ENCODE results near the gene DEFB129. TPM values are rescaled to one million over a fixed set of nuclear protein-coding genes. Genes with fewer than 3 reads are reported as not detected.
A peak's percentile ranks its signal among the peaks of the same experiment; 100 is the strongest.

Gene DEFB129
- total and polyA plus RNA-seq, 3 donors from 2014 or later = not detected

DNA sequence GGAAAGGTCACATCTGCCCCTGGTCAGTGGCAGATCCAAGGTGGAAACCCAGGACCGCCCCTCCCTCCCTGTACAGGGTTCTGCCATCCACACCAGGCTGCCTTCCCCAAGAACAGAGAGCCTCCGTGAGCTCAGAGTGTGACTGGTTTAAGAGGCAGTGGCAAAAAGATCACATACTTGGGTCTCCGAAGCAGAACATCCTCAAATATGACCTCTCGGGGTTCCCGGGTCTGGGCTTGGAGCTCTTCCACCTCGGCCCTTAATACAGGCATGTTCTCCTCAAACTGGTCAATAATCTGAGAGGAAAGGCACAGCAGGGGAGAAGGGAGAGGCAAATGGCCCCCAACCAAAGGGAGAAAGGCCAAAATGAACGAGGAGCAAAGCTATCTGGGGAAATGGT, 48.7 kb downstream of the DEFB129 start:
- DNase-seq = no peak
- Histone ChIP-seq H3K9me3 (no peaks in the 10 kb centered on the region), H3K4me3 (no peak overlapping the region), H3K36me3 (ENCODE audit: low read depth, missing control alignments) (no peaks in the 10 kb centered on the region), H3K27me3 (no peaks in the 10 kb centered on the region), H3K27ac (no peak overlapping the region), H3K4me1 (no peaks in the 10 kb centered on the region)
- TF ChIP-seq, protein P1, sequence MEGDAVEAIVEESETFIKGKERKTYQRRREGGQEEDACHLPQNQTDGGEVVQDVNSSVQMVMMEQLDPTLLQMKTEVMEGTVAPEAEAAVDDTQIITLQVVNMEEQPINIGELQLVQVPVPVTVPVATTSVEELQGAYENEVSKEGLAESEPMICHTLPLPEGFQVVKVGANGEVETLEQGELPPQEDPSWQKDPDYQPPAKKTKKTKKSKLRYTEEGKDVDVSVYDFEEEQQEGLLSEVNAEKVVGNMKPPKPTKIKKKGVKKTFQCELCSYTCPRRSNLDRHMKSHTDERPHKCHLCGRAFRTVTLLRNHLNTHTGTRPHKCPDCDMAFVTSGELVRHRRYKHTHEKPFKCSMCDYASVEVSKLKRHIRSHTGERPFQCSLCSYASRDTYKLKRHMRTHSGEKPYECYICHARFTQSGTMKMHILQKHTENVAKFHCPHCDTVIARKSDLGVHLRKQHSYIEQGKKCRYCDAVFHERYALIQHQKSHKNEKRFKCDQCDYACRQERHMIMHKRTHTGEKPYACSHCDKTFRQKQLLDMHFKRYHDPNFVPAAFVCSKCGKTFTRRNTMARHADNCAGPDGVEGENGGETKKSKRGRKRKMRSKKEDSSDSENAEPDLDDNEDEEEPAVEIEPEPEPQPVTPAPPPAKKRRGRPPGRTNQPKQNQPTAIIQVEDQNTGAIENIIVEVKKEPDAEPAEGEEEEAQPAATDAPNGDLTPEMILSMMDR (IDR thresholded peaks at IDR 0.05) = no peak
- no peak for TF ChIP-seq POLR2A (IDR thresholded peaks at IDR 0.05)
- intact Hi-C loops (cut with DNase I; ENCODE audit: low total_unique reads) = loop anchor here (10.0 kb wide), 1 partner anchor 49 kb away; the partner anchor contains the start of gene SOX12
- WGBS, 2 donors = 91 to 92% methylated on average over 7 of the region's 7 CpGs

DNA sequence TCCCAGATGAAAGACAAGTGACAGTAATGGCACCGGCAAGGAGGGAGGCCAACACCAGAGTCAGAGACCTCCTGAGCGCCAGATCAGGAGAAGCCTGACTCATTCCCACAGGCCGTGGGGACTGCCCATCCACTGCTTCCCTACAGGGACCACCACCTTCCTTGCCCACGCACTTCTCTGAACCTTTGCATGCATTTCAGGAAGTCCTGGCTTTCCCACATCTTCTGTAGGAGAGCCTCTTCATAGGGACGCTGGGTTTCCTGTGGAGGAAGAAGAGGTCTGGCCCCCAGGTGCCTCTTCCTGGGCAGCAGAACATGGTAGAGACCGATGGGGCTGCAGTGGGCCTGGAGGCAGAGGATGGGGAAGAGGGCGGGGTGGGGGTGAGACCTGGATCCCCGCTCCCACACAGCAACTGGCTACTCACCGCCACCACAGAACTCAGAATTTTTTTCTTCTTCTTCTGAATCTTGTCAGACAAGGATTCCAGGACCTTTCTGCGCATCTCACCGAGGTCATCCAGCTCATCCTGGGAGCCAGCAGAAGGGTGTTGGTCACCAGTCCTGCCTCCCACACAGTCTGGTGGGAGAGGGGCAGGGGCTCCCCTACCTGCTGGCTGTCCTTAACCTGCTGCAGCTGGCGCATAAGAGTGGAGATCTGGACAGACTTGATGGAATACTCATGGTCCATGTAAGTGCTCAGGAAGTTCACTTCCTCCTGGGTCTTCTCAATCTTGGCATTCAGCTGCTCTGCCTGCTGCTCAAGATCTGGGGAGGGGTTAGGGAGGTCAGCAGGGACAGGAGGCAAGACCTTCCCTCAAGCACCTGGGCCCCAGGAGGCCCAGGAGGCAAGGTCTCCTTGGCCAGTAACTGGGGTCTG, 49.8 kb downstream of the DEFB129 start:
- Histone ChIP-seq H3K4me3 (no peak overlapping the region), H3K9me3 (no peaks in the 10 kb centered on the region), H3K36me3 (ENCODE audit: low read depth, missing control alignments) (no peaks in the 10 kb centered on the region), H3K4me1 (no peaks in the 10 kb centered on the region), H3K27me3 (no peaks in the 10 kb centered on the region), H3K27ac (no peak overlapping the region)
- peak; percentile 11 for DNase-seq
- no peak for TF ChIP-seq POLR2A (IDR thresholded peaks at IDR 0.05)
- TF ChIP-seq, protein P1 (IDR thresholded peaks at IDR 0.05) = no peak
- intact Hi-C loops (cut with DNase I; ENCODE audit: low total_unique reads) = loop anchor here (10.0 kb wide), 1 partner anchor 48 kb away; the partner anchor contains the start of gene SOX12
- WGBS, 2 donors = 94 to 96% methylated on average over 11 to 12 of the region's 12 CpGs

DNA sequence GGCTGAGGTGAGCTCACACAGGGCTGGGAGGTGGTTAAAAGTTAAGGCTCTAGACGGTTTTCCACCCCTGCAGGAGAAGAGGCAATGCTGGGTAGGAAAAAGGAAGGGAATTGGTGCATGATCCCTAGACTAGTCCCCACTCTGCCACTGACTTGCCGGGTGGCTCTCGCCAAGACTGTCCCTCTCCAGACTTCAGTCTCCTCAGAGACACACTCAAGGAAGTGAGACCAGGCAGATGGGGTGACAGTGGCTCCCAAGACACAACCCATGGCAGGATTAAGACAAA, 50.4 kb downstream of the DEFB129 start:
- intact Hi-C loops (cut with DNase I; ENCODE audit: low total_unique reads) = loop anchor here (10.0 kb wide), 1 partner anchor 47 kb away; the partner anchor contains the start of gene SOX12

DNA sequence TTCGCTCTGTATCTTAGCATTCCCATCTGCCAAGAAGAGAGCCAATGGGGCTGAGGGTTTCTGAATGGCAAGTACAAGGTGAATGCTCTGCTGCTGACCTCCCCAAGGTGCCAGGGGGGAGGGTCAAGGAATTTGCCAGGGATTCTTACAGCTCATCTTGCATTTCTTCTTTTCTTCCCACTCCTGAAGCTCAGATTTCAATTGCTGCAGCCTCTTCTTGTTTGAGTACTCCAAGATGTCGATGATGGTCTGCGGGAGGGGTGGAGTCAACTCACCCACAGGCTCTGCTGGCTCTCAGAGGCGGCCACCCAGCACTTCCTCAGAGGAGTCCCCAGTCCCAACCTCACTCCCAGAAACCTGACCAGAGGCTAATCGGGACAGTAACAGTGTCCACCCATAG, 51.1 kb downstream of the DEFB129 start:
- TF ChIP-seq, protein P1 (IDR thresholded peaks at IDR 0.05) = no peak
- no peak for TF ChIP-seq POLR2A (IDR thresholded peaks at IDR 0.05)
- Histone ChIP-seq H3K27me3 (no peaks in the 10 kb centered on the region), H3K4me3 (no peak overlapping the region), H3K4me1 (no peaks in the 10 kb centered on the region), H3K27ac (no peak overlapping the region), H3K9me3 (no peaks in the 10 kb centered on the region), H3K36me3 (ENCODE audit: low read depth, missing control alignments) (no peaks in the 10 kb centered on the region)
- 37 to 73% methylated on average over 5 of the region's 5 CpGs for WGBS, 2 donors
- intact Hi-C loops (cut with DNase I; ENCODE audit: low total_unique reads) = loop anchor here (10.0 kb wide), 1 partner anchor 47 kb away; the partner anchor contains the start of gene SOX12
- DNase-seq = peak; percentile 15

More for the DNA sequence above, 50.4 kb downstream of the DEFB129 start:
- TF ChIP-seq POLR2A (IDR thresholded peaks at IDR 0.05) = no peak
- TF ChIP-seq, protein P1 (IDR thresholded peaks at IDR 0.05) = no peak
- H3K4me1 ChIP-seq = no peaks in the 10 kb centered on the region
- no peaks in the 10 kb centered on the region for H3K9me3 ChIP-seq
- 61 to 89% methylated on average over 3 of the region's 3 CpGs for WGBS, 2 donors
- H3K36me3 ChIP-seq (ENCODE audit: low read depth, missing control alignments) = no peaks in the 10 kb centered on the region
- H3K27me3 ChIP-seq = no peaks in the 10 kb centered on the region
- peak; percentile 4 for DNase-seq
- H3K27ac ChIP-seq = no peak overlapping the region
- no peak overlapping the region for H3K4me3 ChIP-seq
